OCI-LY7 (cell line): ENCODE data around the gene MPZL2. TPM values are rescaled to one million over a fixed set of nuclear protein-coding genes. Genes with fewer than 3 reads are reported as not detected.

Experiments
- BruUV-seq: library from RNA; stranded (reverse); fragments of 400-500 nt; replicated peaks from 2 replicates; lab custom pipeline; 2021; lab: Mats Ljungman, UMichigan
- CTCF ChIA-PET: fragments of 300-600 bp; sonication (Branson Sonifier 250); formaldehyde crosslinking; loops from one replicate; lab custom pipeline; 2022; ENCODE audit warnings: antibody characterized with exemption; ENCODE audit not compliant: unreplicated experiment; lab: Charles Lee
- POLR2A ChIA-PET: fragments of 300-600 bp; sonication (Branson Sonifier 250); formaldehyde crosslinking; loops from one replicate; lab custom pipeline; 2022; ENCODE audit warnings: antibody characterized with exemption; lab: Charles Lee
- DNase-seq: peaks from one replicate; pipeline ENCODE4 v3.0.0-alpha.2; 2015; ENCODE audit warnings: low spot score
- H2AFZ ChIP-seq: fragments of 200-600 bp; sonication (generic), shearing (Covaris generic); 2 replicates; pipeline ENCODE4 v1.6.1; 2014; ENCODE audit warnings: mild to moderate bottlenecking, antibody characterized with exemption, low read length, moderate library complexity
- H3K27ac ChIP-seq: fragments of 200-600 bp; sonication (generic); 2 replicates; pipeline ENCODE4 v1.5.1; 2014; ENCODE audit warnings: mixed run types, low read depth, mild to moderate bottlenecking, moderate library complexity, low read length, inconsistent platforms; ENCODE audit not compliant: poor library complexity, severe bottlenecking
- H3K36me3 ChIP-seq: fragments of 200-600 bp; sonication (generic); 2 replicates; pipeline ENCODE4 v1.6.1; 2014; ENCODE audit warnings: mild to moderate bottlenecking, antibody characterized with exemption, low read length, moderate library complexity, mixed read lengths; ENCODE audit not compliant: insufficient read depth
- H3K4me1 ChIP-seq: fragments of 200-600 bp; sonication (generic); 2 replicates; pipeline ENCODE4 v1.5.1; 2014; ENCODE audit warnings: mild to moderate bottlenecking, low read length; ENCODE audit not compliant: insufficient read depth, poor library complexity, severe bottlenecking
- H3K4me2 ChIP-seq: fragments of 200-600 bp; sonication (generic); 2 replicates; pipeline ENCODE4 v1.6.1; 2014; ENCODE audit warnings: mild to moderate bottlenecking, low read length
- H3K4me3 ChIP-seq: fragments of 200-600 bp; sonication (generic); 2 replicates; pipeline ENCODE4 v1.5.1; 2014; ENCODE audit warnings: mild to moderate bottlenecking, low read depth, low read length; ENCODE audit not compliant: poor library complexity, severe bottlenecking
- H3K79me2 ChIP-seq: fragments of 200-600 bp; sonication (generic); 2 replicates; pipeline ENCODE4 v1.6.1; 2016; ENCODE audit warnings: low read depth, mild to moderate bottlenecking, low read length, moderate library complexity, mixed read lengths; ENCODE audit not compliant: insufficient read depth
- H3K9me2 ChIP-seq: fragments of 200-600 bp; sonication (generic); 2 replicates; pipeline ENCODE4 v1.6.1; 2016; ENCODE audit warnings: mild to moderate bottlenecking, low read length, mixed read lengths; ENCODE audit not compliant: insufficient read depth
- H3K9me3 ChIP-seq: fragments of 200-600 bp; sonication (generic); 2 replicates; pipeline ENCODE4 v1.6.1; 2014; ENCODE audit warnings: mild to moderate bottlenecking, mixed run types, low read length, mixed read lengths
- H4K20me1 ChIP-seq: fragments of 200-600 bp; sonication (generic); 2 replicates; pipeline ENCODE4 v1.6.1; 2014; ENCODE audit warnings: mild to moderate bottlenecking, antibody characterized with exemption, low read length, moderate library complexity, mixed read lengths; ENCODE audit not compliant: insufficient read depth
- CTCF ChIP-seq: fragments of 200-600 bp; sonication (generic); conservative IDR thresholded peaks from 2 replicates; pipeline ENCODE4 v1.5.1; 2014; ENCODE audit warnings: mild to moderate bottlenecking, antibody characterized with exemption, low read length, moderate library complexity, mixed read lengths
- EZH2phosphoT487 ChIP-seq: fragments of 200-600 bp; sonication (generic); IDR thresholded peaks from 2 replicates; pipeline ENCODE4 v1.6.1; 2018; ENCODE audit warnings: low read depth, borderline replicate concordance, mild to moderate bottlenecking, mixed run types, antibody characterized with exemption, low read length, moderate library complexity, mixed read lengths
- intact Hi-C: fragments of 100-400 bp; cut with micrococcal nuclease; formaldehyde crosslinking; loops from one replicate; pipeline ENCODE4 v1.10.0; 2022; ENCODE audit not compliant: unreplicated experiment
- total RNA-seq, 2 experiments: library from RNA; depleted of rRNA in 1 of 2; stranded (reverse); fragments of >200 nt in 1 of 2; shearing (Covaris generic) in 1 of 2; gene quantifications; 2 replicates each; pipeline ENCODE4 v1.2.3, GENCODE V29; 2014 to 2022

Gene MPZL2
- total RNA-seq, 2 experiments from 2014 or later = not detected

- H4K20me1 ChIP-seq = no peaks in the 10 kb centered on the region
- ChIA-PET POLR2A (interaction anchor here (0.7 to 1.7 kb wide), 2 partner anchors 15 to 509 kb away, joined by 3 to 6 read pairs; no protein-coding TSS in a partner anchor), CTCF (no interaction called here)
- intact Hi-C loops = no loop called here
- H3K36me3 ChIP-seq = no peaks in the 10 kb centered on the region
- no peak overlapping the region for H3K27ac ChIP-seq
- no peak overlapping the region for H3K4me3 ChIP-seq
- no peak for TF ChIP-seq CTCF
- TF ChIP-seq EZH2phosphoT487 = no peak
- H2AFZ ChIP-seq = no peak overlapping the region
- DNase-seq = no peak
- no peaks in the 10 kb centered on the region for H3K4me1 ChIP-seq
- BruUV-seq = no TSS peak
- H3K4me2 ChIP-seq = no peak overlapping the region
- no peaks in the 10 kb centered on the region for H3K9me2 ChIP-seq
- no peaks in the 10 kb centered on the region for H3K9me3 ChIP-seq
- no peaks in the 10 kb centered on the region for H3K79me2 ChIP-seq
Observed at GRCh38 chr11:118245936-118246562, 18.0 kb downstream of the MPZL2 start.

- Histone ChIP-seq H3K4me3 (no peak overlapping the region), H3K27ac (no peak overlapping the region), H3K36me3 (no peaks in the 10 kb centered on the region), H3K4me2 (no peak overlapping the region), H3K9me2 (no peaks in the 10 kb centered on the region), H3K4me1 (no peaks in the 10 kb centered on the region), H4K20me1 (no peaks in the 10 kb centered on the region), H3K9me3 (no peaks in the 10 kb centered on the region), H2AFZ (no peak overlapping the region), H3K79me2 (no peaks in the 10 kb centered on the region)
- intact Hi-C loops = no loop called here
- TF ChIP-seq CTCF (no peak), EZH2phosphoT487 (no peak)
- POLR2A ChIA-PET = interaction anchor here (0.7 kb wide), 1 partner anchor 516 kb away, joined by 3 read pairs; no protein-coding TSS in a partner anchor
- CTCF ChIA-PET = no interaction called here
- DNase-seq = no peak
- BruUV-seq = no TSS peak
Observed at GRCh38 chr11:118243993-118244762, 19.9 kb downstream of the MPZL2 start.

GRCh38 chr11:118243161-118243560 lies 20.9 kb downstream of the MPZL2 start:
- H3K27ac ChIP-seq = no peak overlapping the region
- no peaks in the 10 kb centered on the region for H4K20me1 ChIP-seq
- BruUV-seq = no TSS peak
- no peak overlapping the region for H3K4me2 ChIP-seq
- H3K9me3 ChIP-seq = no peaks in the 10 kb centered on the region
- intact Hi-C loops = no loop called here
- no peaks in the 10 kb centered on the region for H3K9me2 ChIP-seq
- no peak overlapping the region for H3K4me3 ChIP-seq
- ChIA-PET POLR2A (no interaction called here), CTCF (no interaction called here)
- H2AFZ ChIP-seq = no peak overlapping the region
- no peak for DNase-seq
- H3K4me1 ChIP-seq = no peaks in the 10 kb centered on the region
- H3K79me2 ChIP-seq = no peaks in the 10 kb centered on the region
- TF ChIP-seq CTCF (no peak), EZH2phosphoT487 (no peak)
- no peaks in the 10 kb centered on the region for H3K36me3 ChIP-seq
